HCT116 (cell line): ENCODE results near the gene A4GNT. TPM values are rescaled to one million over a fixed set of nuclear protein-coding genes. Genes with fewer than 3 reads are reported as not detected.

Experiments
- ATAC-seq: fragments of 200-7000 bp; cut with Tn5 transposase; 2 replicates; pipeline ENCODE4 v1.9.1; 2020; ENCODE audit warnings: mild to moderate bottlenecking, moderate library complexity
- BruUV-seq: library from RNA; stranded (reverse); fragments of 400-500 nt; replicated peaks from 2 replicates; lab custom pipeline; 2021; lab: Mats Ljungman, UMichigan
- CTCF ChIA-PET: fragments of 300-600 bp; sonication (Branson Sonifier 250); formaldehyde crosslinking; loops from one replicate; lab custom pipeline; 2021; ENCODE audit warnings: antibody characterized with exemption; lab: Charles Lee
- POLR2A ChIA-PET: fragments of 300-600, 350-600 bp; sonication (Branson Sonifier 250); formaldehyde crosslinking; loops from one replicate; lab custom pipeline; 2021; ENCODE audit warnings: antibody characterized with exemption; lab: Charles Lee
- RAD21 ChIA-PET, 2 experiments: fragments of 300-600 bp; sonication (Branson Sonifier 250); formaldehyde crosslinking; loops; one replicate each; lab custom pipeline; 2023; ENCODE audit warnings: low total read pairs in 2 of 2; ENCODE audit not compliant: uncharacterized antibody in 2 of 2, unreplicated experiment in 2 of 2, low non-redundant PET in 1 of 2; lab: Charles Lee
- DNase-seq: peaks from one replicate; pipeline ENCODE4 v3.0.0-alpha.2; 2010; ENCODE audit warnings: low read depth, low spot score
- H2AFZ ChIP-seq: fragments of 200-600 bp; shearing (Covaris generic), sonication (generic); 2 replicates; pipeline ENCODE4 v1.6.1; 2017; ENCODE audit warnings: low read depth, mixed run types, mixed read lengths, antibody characterized with exemption, low read length; ENCODE audit not compliant: poor library complexity, severe bottlenecking
- H3K27ac ChIP-seq: 2 replicates; pipeline ENCODE4 v1.5.1; 2012; ENCODE audit warnings: low read depth, low read length
- H3K27me3 ChIP-seq: fragments of 200-600 bp; sonication (generic); 2 replicates; pipeline ENCODE4 v1.6.1; 2016; ENCODE audit warnings: mixed run types, low read length, mixed read lengths; ENCODE audit not compliant: insufficient read depth
- H3K36me3 ChIP-seq, 2 experiments: fragments of 200-500 bp in 1 of 2; fragments of 200-600 bp in 1 of 2; sonication (Bioruptor generic) in 1 of 2; sonication (generic) in 1 of 2; 2 replicates each; pipeline versions ENCODE4 v1.5.1 to v1.6.1; 2014 to 2016; ENCODE audit warnings: low read length in 2 of 2, inconsistent platforms in 1 of 2, mixed read lengths in 1 of 2, mixed run types in 1 of 2; ENCODE audit not compliant: insufficient read depth in 2 of 2, control insufficient read depth in 1 of 2
- H3K4me1 ChIP-seq, 2 experiments: fragments of 200-600 bp in 1 of 2; sonication (generic) in 1 of 2; 2 replicates each; pipeline versions ENCODE4 v1.5.1 to v1.6.1; 2012 to 2017; ENCODE audit warnings: low read length in 2 of 2, inconsistent platforms in 1 of 2, mild to moderate bottlenecking in 1 of 2, mixed read lengths in 1 of 2, mixed run types in 1 of 2, moderate library complexity in 1 of 2; ENCODE audit not compliant: insufficient read depth in 2 of 2, control insufficient read depth in 1 of 2
- H3K4me2 ChIP-seq: fragments of 200-600 bp; sonication (generic); 2 replicates; pipeline ENCODE4 v1.6.1; 2017; ENCODE audit warnings: mixed run types, low read length, mixed read lengths
- H3K4me3 ChIP-seq, 2 experiments: fragments of 200-600 bp in 1 of 2; sonication (generic) in 1 of 2; replicated peaks in 1 of 2; 2 replicates each; pipeline ENCODE4 v1.5.1; 2011 to 2016; ENCODE audit warnings: low read length in 2 of 2, control low read depth in 1 of 2, low read depth in 1 of 2, mild to moderate bottlenecking in 1 of 2, mixed read lengths in 1 of 2, mixed run types in 1 of 2
- H3K79me2 ChIP-seq: fragments of 200-600 bp; sonication (generic); 2 replicates; pipeline ENCODE4 v1.6.1; 2017; ENCODE audit warnings: mild to moderate bottlenecking, mixed run types, low read length, moderate library complexity, mixed read lengths; ENCODE audit not compliant: insufficient read depth
- H3K9ac ChIP-seq: fragments of 200-600 bp; sonication (generic); 2 replicates; pipeline ENCODE4 v1.6.1; 2016; ENCODE audit warnings: low read length, mixed read lengths
- H3K9me2 ChIP-seq: fragments of 200-600 bp; sonication (generic), shearing (Covaris generic); 2 replicates; pipeline ENCODE4 v1.6.1; 2017; ENCODE audit warnings: mixed run types, mild to moderate bottlenecking, moderate library complexity; ENCODE audit not compliant: insufficient read depth
- H3K9me3 ChIP-seq, 2 experiments: fragments of 200-500 bp in 1 of 2; fragments of 200-600 bp in 1 of 2; sonication (Bioruptor generic) in 1 of 2; sonication (generic) in 1 of 2; 2 replicates each; pipeline ENCODE4 v1.6.1; 2014 to 2017; ENCODE audit warnings: low read length in 2 of 2, mixed read lengths in 2 of 2, inconsistent platforms in 1 of 2, low read depth in 1 of 2, mild to moderate bottlenecking in 1 of 2, mixed run types in 1 of 2, moderate library complexity in 1 of 2; ENCODE audit not compliant: control insufficient read depth in 1 of 2, insufficient read depth in 1 of 2
- H4K20me1 ChIP-seq: fragments of 200-600 bp; sonication (generic), shearing (Covaris generic); 2 replicates; pipeline ENCODE4 v1.6.1; 2017; ENCODE audit warnings: mixed run types, mild to moderate bottlenecking, moderate library complexity; ENCODE audit not compliant: insufficient read depth
- CBX3 ChIP-seq: IDR thresholded peaks from 2 replicates; pipeline ENCODE4 v1.6.1; 2012; ENCODE audit warnings: low read depth
- CEBPB ChIP-seq: IDR thresholded peaks from 2 replicates; pipeline ENCODE4 v1.6.1; 2012; ENCODE audit warnings: low read depth
- CTCF ChIP-seq, 3 experiments: fragments of 200-600 bp in 1 of 3; sonication (generic) in 1 of 3; IDR thresholded peaks in 2 of 3; conservative IDR thresholded peaks in 1 of 3; 2 replicates each; pipeline ENCODE4 v1.5.1; 2012 to 2017; ENCODE audit warnings: low read depth in 2 of 3, low read length in 2 of 3, antibody characterized with exemption in 1 of 3, borderline replicate concordance in 1 of 3, control low read depth in 1 of 3, mild to moderate bottlenecking in 1 of 3, mixed read lengths in 1 of 3, mixed run types in 1 of 3, moderate library complexity in 1 of 3; ENCODE audit not compliant: insufficient read depth in 1 of 3
- EGR1 ChIP-seq: IDR thresholded peaks from 2 replicates; pipeline ENCODE4 v1.6.1; 2012; ENCODE audit warnings: low read depth
- ELF1 ChIP-seq: IDR thresholded peaks from 2 replicates; pipeline ENCODE4 v1.6.1; 2012; ENCODE audit warnings: low read depth, borderline replicate concordance
- EZH2 ChIP-seq: fragments of 200-600 bp; sonication (generic); IDR thresholded peaks from 2 replicates; pipeline ENCODE4 v1.6.1; 2017; ENCODE audit warnings: antibody characterized with exemption, mixed run types
- EZH2phosphoT487 ChIP-seq: fragments of 200-600 bp; IDR thresholded peaks from 2 replicates; pipeline ENCODE4 v1.6.1; 2018; ENCODE audit warnings: antibody characterized with exemption, borderline replicate concordance
- FOSL1 ChIP-seq: IDR thresholded peaks from 2 replicates; pipeline ENCODE4 v1.6.1; 2012; ENCODE audit warnings: low read depth
- JUND ChIP-seq: IDR thresholded peaks from 2 replicates; pipeline ENCODE4 v1.6.1; 2012
- MAX ChIP-seq: IDR thresholded peaks from 2 replicates; pipeline ENCODE4 v1.6.1; 2012
- POLR2AphosphoS5 ChIP-seq: IDR thresholded peaks from 2 replicates; pipeline ENCODE4 v1.6.1; 2011; ENCODE audit warnings: mild to moderate bottlenecking, low read depth, low read length, moderate library complexity
- RAD21 ChIP-seq: IDR thresholded peaks from 2 replicates; pipeline ENCODE4 v1.6.1; 2012; ENCODE audit warnings: low read depth, mild to moderate bottlenecking
- SRF ChIP-seq: IDR thresholded peaks from 2 replicates; pipeline ENCODE4 v1.6.1; 2012; ENCODE audit warnings: low read depth
- TCF7L2 ChIP-seq: IDR thresholded peaks from 2 replicates; pipeline ENCODE4 v1.7.0; 2011; ENCODE audit warnings: borderline replicate concordance, inconsistent platforms; ENCODE audit not compliant: insufficient read depth, insufficient read length; ENCODE audit errors: extremely low read depth
- YY1 ChIP-seq: IDR thresholded peaks from 2 replicates; pipeline ENCODE4 v1.6.1; 2011; ENCODE audit warnings: low read length, low read depth, moderate library complexity, mild to moderate bottlenecking; ENCODE audit not compliant: insufficient replicate concordance; ENCODE audit errors: extremely low read depth
- ZNF274 ChIP-seq: fragments of 200-500 bp; sonication (Bioruptor generic); IDR thresholded peaks from 2 replicates; pipeline ENCODE4 v1.6.1; 2014; ENCODE audit warnings: mild to moderate bottlenecking, low read depth, low read length, inconsistent platforms
- intact Hi-C: fragments of 100-400 bp; cut with micrococcal nuclease; formaldehyde crosslinking; loops from 2 replicates; pipeline ENCODE4 v1.10.0; 2022
- total RNA-seq: library from RNA; stranded (reverse); gene quantifications from one replicate; pipeline ENCODE4 v1.2.1, GENCODE V29; 2021; ENCODE audit not compliant: unreplicated experiment
- TF ChIP-seq, protein P1 (sequence below): IDR thresholded peaks from 2 replicates; pipeline ENCODE4 v1.6.1; 2011; ENCODE audit warnings: mild to moderate bottlenecking, low read length, moderate library complexity; ENCODE audit not compliant: insufficient replicate concordance; ENCODE audit errors: extremely low read depth
- TF ChIP-seq, protein P2 (sequence below): IDR thresholded peaks from 2 replicates; pipeline ENCODE4 v1.6.1; 2012

Gene A4GNT
- total RNA-seq, 1 experiment from 2014 or later = not detected

DNA sequence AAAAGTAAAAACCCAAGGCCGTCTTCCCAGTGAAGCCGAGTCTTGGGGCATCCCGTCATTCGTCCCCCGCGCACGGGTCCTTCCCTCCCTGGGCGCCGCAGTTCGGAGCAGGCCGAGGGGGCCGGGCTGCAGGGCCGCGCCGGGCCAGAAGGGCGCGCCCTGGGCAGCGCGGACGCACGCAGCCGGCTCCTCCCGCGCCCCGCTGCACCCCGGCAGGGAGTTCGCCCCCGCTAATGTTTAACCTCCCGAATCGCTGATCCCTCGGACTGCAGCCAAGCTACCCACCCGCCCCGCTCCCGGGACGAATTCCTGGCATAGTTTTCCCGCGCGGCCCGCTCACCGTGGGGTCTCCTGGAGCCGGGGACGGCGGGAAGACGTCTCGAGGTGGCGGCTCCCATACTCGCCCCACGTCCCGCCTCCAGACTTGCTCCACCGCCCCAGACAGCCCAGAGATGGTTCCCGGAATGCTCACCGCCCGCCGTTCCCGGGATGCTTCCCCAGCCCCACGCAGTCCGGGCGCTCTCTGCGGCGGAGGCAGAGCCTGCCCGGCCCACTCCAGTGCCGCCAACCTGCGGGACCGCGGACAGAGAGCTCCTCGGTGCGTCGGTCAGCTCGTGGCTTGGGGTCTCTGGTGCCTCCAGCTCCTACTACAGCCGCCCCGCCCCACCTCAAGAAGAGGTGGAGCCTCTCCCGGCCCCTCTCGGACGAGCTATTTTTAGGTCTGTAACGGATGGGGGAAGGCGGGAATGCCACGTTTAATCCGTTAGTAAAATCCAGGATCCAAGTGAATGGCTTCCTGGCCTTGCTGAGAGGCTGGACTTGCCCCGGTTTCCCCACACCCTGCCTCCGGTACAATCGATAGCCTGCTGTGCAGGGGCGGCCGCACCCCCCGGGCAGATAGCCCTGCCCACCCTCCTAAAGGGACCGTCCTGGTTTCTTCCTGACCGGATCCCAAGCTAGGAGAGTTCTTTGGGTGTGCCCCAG, 16.9 kb downstream of the A4GNT start, which contains the start of gene DZIP1L:
DZIP1L (minus strand) TSS at position 621 of the 984 bp plus-strand sequence. CDS start 11,637 bp downstream, outside the sequence.
- Histone ChIP-seq H3K36me3 (no peaks in the 10 kb centered on the region), H3K27ac (peak within 1 kb of the TSS; percentile 91), H3K4me3 (peak within 1 kb of the TSS; percentile 79 to 90), H3K4me1 (peaks cover 13 to 39% of the 10 kb centered on the region in 2 experiments), H3K4me2 (peak within 1 kb of the TSS; percentile 100), H3K79me2 (peaks cover 24% of the 10 kb centered on the region; the same call in 1 of the 2 replicates), H3K9me2 (no peaks in the 10 kb centered on the region), H3K27me3 (no peaks in the 10 kb centered on the region), H3K9ac (peak within 1 kb of the TSS; percentile 79), H4K20me1 (no peaks in the 10 kb centered on the region), H3K9me3 (no peaks in the 10 kb centered on the region), H2AFZ (peak within 1 kb of the TSS; percentile 95)
- ATAC-seq (peak; percentile 80), DNase-seq (peak; percentile 35)
- ChIA-PET CTCF (interaction anchor here (1.0 to 1.9 kb wide), 4 partner anchors 14 to 28 kb away, joined by 3 to 7 read pairs (median 4); no protein-coding TSS in a partner anchor), POLR2A (interaction anchor here (0.5 to 1.3 kb wide), 5 partner anchors 11 to 1524 kb away, joined by 3 to 5 read pairs (median 3); partner anchors contain the start of gene DBR1), RAD21 (no interaction called here)
- intact Hi-C loops = loop anchor here (5.0 kb wide), 1 partner anchor 212 kb away; the partner anchor contains the start of gene NME9
- no TSS peak for BruUV-seq
- TF ChIP-seq ELF1 (no peak), POLR2AphosphoS5 (peak; percentile 67; the same call in 1 of the 2 replicates), EZH2 (no peak), ZNF274 (no peak), FOSL1 (no peak), CEBPB (no peak), RAD21 (no peak), JUND (no peak), EGR1 (peak; percentile 78), CTCF (IDR thresholded peaks at IDR 0.05 in 2 of 3, conservative IDR thresholded peaks at IDR 0.05 in 1 of 3; ENCODE audit: borderline replicate concordance in 1 of 3, insufficient read depth in 1 of 3, low read depth in 2 of 3, low read length in 2 of 3) (peak in 2 of 3 experiments; percentile 34 to 44; a peak in 4 of 6 replicates), EZH2phosphoT487 (no peak), MAX (peak; percentile 27; the same call in 1 of the 2 replicates), CBX3 (no peak), SRF (no peak), TCF7L2 (no peak), YY1 (no peak)
- TF ChIP-seq, protein P1, sequence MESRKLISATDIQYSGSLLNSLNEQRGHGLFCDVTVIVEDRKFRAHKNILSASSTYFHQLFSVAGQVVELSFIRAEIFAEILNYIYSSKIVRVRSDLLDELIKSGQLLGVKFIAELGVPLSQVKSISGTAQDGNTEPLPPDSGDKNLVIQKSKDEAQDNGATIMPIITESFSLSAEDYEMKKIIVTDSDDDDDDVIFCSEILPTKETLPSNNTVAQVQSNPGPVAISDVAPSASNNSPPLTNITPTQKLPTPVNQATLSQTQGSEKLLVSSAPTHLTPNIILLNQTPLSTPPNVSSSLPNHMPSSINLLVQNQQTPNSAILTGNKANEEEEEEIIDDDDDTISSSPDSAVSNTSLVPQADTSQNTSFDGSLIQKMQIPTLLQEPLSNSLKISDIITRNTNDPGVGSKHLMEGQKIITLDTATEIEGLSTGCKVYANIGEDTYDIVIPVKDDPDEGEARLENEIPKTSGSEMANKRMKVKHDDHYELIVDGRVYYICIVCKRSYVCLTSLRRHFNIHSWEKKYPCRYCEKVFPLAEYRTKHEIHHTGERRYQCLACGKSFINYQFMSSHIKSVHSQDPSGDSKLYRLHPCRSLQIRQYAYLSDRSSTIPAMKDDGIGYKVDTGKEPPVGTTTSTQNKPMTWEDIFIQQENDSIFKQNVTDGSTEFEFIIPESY = no peak
- TF ChIP-seq, protein P2, sequence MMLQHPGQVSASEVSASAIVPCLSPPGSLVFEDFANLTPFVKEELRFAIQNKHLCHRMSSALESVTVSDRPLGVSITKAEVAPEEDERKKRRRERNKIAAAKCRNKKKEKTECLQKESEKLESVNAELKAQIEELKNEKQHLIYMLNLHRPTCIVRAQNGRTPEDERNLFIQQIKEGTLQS = no peak
